AG08396 (cell line): ENCODE measurements around the gene APBB1.
"Not testable (repeated sequence)": the region's sequence is repeated elsewhere in the genome, so short reads cannot be mapped to it uniquely, and the experiment has no call there.

Experiments
- DNase-seq: peaks from one replicate; pipeline ENCODE4 v3.0.0; 2012; ENCODE audit warnings: low spot score, mixed read lengths

APBB1 gene

GRCh38 chr11:6417907-6418556 lies 862 bp downstream of the APBB1 start:
- DNase-seq, result peak; percentile 42

- no peak for DNase-seq
Observed at GRCh38 chr11:6415797-6416196, 3.1 kb downstream of the APBB1 start.

GRCh38 chr11:6414874-6415328 lies 4.0 kb downstream of the APBB1 start:
- no peak for DNase-seq

- DNase-seq, result no peak
Observed at GRCh38 chr11:6413791-6414201, 5.1 kb downstream of the APBB1 start.

GRCh38 chr11:6411594-6412031 lies 7.3 kb downstream of the APBB1 start:
- no peak for DNase-seq

GRCh38 chr11:6410695-6411430 lies 8.0 kb downstream of the APBB1 start:
- no peak for DNase-seq

GRCh38 chr11:6406370-6406769 lies 12.5 kb downstream of the APBB1 start:
- no peak for DNase-seq

GRCh38 chr11:6405846-6406245 lies 13.0 kb downstream of the APBB1 start:
- no peak for DNase-seq

GRCh38 chr11:6405052-6405667 lies 13.7 kb downstream of the APBB1 start:
- DNase-seq, result no peak

- DNase-seq, result peak; percentile 73
Observed at GRCh38 chr11:6404342-6405051, 14.4 kb downstream of the APBB1 start.

GRCh38 chr11:6403539-6403938 lies 15.4 kb downstream of the APBB1 start:
- no peak for DNase-seq

GRCh38 chr11:6402561-6402981 lies 16.3 kb downstream of the APBB1 start:
- no peak for DNase-seq

GRCh38 chr11:6402061-6402470 lies 16.8 kb downstream of the APBB1 start:
- DNase-seq, result no peak

GRCh38 chr11:6401464-6401863 lies 17.4 kb downstream of the APBB1 start:
- DNase-seq, result no peak

- no peak for DNase-seq
Observed at GRCh38 chr11:6400431-6401345, 18.2 kb downstream of the APBB1 start.

GRCh38 chr11:6397636-6398035 lies 21.3 kb downstream of the APBB1 start:
- DNase-seq, result peak; percentile 70

GRCh38 chr11:6397156-6397555 lies 21.7 kb downstream of the APBB1 start:
- no peak for DNase-seq

- no peak for DNase-seq
Observed at GRCh38 chr11:6395470-6396060, 23.3 kb downstream of the APBB1 start.

- no peak for DNase-seq
Observed at GRCh38 chr11:6393989-6394670, 24.8 kb downstream of the APBB1 start.

- DNase-seq, result not testable (repeated sequence)
Observed at GRCh38 chr11:6392251-6392650, 26.6 kb downstream of the APBB1 start.
